Activated CD4-positive, alpha-beta T cell treated with anti-CD3 and anti-CD28 coated beads for 1 hour (primary cell): Measurements from ENCODE around the gene EXOC4.
"Not testable (repeated sequence)": the region's sequence is repeated elsewhere in the genome, so short reads cannot be mapped to it uniquely, and the experiment has no call there.

Source experiments
- DNase-seq: peaks from one replicate; pipeline ENCODE4 v3.0.0-alpha.2; 2020

Gene EXOC4

DNA sequence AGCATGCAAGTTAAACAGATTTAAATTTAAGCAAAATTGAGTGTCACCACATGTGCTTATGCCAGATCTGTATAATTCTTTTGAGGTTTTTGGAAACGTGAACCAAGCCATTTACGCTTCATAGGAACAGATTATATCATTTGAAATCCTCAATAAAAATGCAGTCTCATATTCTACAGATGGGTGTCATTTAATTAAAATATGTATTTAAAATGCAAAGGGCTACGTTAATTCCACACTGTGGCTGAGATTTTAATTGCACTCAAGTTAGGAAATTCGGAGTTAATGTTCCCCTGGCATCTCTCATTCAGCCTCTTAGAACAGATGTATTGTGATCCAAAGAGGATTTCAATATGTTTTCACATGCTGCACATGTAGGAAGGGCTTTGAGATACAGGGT, 709.8 kb downstream of the EXOC4 start:
- no peak for DNase-seq

DNA sequence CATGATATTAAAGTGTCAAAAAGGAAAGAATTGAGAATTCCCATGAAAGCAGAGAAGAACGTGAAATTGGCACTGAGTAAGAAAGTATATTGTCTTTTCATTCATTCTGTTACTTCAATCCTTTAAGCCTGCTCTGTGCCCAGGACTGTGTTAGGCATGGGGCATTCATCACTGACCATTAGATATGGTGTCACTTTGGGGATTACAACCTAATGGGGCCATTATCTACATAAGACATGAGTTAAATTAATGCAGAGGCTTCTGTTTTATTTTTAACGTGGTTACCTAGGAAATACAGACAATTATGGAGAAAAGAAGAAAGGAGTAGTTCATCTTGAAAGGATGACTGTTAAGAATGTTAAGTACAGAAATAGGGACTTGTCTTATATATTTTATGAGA, 710.8 kb downstream of the EXOC4 start:
- DNase-seq, result no peak

DNA sequence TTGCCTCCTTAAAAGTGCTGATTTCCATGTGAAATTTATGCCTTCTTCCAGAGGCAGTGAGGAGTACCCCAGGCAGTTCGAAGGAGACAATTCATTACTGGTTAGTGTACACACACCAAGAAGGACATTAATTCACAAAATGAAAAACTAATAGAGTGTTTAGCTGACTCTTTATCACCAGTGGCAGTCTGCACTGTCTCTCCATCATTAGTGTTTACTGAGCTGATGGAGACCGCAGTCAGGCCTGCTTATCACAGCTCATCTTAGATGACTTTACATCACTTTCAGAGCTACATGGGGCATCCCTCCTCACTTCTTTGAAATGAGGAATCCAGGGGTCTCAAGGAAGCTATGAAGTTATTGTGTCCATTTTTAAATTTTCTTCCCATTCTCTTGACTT, 718.7 kb downstream of the EXOC4 start:
- DNase-seq, result no peak

DNA sequence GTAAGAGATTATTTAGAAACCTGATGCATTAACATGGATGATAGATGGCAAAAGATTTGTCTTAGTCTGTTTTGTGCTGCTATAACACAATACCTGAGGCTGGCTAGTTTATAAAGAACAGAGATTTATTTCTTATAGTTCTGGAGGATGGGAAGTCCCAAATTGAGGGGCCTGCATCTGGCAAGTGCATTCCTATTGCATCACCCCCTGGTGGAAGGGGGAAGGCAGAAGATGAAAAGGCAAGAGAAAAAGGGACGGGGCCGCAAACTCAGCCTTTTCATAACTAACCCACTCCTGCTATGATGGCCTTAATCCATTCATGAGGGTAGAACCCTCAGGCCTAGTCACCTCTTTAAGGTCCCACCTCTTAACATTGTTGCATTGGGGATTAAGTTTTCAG, 720.8 kb downstream of the EXOC4 start:
- DNase-seq, result no peak

DNA sequence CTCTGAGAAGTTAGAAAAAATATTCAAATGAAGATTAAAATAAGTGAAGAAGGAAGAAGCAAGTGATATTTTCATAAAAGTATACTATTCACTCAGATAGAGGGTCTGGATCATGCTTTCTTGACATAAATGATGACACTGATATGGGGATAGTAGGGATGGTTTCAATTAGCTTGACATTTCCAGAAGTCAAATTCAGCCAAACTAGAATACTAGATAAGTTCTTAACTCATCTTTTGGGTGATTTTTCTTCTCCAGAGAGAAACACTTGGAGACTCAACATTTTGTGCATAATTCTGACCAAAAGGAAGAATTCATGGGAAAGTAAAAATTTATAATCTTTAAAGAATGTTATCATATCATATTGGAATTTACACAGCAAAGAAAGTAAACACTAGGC, 722.3 kb downstream of the EXOC4 start:
- DNase-seq, result no peak

DNA sequence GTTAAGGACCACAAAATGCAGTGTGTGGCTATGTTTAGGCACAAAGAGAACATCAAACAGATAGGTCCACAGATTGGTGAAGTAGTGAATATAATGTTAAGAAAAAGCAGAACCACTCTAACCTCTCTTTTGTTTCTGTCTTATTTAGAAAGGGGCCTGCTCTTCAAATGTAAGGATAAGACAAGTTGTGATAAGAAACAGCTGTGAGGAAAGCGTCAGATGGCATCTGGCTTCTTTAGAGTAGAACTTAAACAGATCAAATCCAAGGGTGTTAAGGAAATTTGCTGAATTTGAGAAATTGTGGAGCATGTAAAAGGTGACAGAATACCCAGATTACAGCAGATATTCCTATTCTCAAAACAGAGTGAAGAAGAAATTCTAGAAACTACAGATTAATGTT, 723.3 kb downstream of the EXOC4 start:
- DNase-seq, result no peak

DNA sequence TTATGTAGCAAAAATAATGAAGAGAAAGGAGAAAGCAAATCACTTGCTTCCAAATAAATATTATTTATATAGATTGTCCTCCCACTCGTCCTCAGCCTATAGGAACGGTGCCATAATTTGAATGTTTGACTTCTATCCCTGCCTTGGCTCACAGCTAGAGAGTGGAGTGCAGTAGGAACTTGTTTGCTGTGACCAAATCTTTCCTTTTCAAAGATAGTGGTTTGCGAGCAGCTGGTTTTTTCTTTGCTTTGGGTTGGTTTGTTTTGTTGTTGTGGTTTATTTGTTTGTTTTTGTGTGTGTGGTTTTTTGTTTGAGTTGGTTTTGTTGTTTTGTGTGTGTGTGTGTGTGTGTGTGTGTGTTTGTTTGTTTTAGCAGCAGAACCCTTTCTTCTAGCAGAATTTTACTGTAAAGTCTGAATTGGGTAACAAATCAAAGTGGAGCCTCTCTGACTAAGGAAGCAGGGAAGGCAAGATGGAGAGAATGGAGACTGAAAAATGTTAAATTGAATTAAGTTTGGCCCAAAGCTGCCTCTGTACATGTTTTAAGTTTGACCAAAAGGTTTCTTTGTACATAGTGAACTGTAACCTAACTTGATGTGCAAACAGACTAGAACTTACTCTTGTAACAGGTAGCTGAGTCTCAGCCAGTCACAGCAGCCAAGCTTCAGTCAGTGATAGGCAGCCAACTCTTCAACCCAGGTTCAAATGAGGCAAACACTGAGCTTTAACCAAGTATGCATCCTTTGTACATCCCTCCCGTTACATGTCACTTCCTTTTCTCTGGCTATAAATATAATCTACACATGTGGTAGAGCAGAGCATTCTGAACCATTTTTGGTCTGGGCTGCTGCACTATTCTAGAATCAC, 724.8 kb downstream of the EXOC4 start:
- no peak for DNase-seq

DNA sequence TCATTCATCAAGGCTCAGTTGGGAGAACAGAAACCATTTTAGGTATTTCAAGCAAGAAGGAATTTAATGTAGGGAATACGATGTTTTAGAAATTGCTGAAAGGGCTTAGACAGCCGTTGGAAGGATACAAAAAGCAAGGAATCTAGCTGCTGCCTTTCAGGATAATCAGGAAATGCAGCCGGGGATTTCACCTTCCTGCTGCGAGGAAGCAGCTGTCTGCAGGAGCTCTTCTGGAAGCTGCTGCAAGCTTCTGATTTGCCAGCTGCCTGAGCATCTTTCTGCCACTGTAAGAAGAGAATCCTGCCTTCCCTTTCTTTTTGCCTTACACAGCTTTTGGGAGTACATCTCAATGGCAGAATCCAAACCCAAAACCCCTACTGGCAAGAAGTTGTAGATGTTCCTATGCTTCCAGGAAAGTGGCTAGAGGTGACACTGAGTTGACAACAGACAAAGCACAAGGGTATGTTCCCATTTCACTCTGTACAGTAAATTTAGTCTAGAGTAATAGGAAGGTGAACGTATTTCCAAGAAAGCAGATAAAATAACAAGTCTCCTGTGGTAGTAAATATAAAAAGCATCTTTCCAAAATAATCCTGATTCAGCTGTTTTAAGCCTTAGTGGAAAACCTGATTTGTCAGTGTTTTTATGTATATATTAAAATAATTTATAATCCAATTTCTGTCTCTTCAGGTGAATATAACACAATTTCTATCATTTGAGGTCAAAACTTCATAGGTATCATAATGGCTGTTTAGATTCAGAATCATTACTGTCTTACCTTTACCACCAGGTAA, 725.8 kb downstream of the EXOC4 start:
- DNase-seq, result no peak

DNA sequence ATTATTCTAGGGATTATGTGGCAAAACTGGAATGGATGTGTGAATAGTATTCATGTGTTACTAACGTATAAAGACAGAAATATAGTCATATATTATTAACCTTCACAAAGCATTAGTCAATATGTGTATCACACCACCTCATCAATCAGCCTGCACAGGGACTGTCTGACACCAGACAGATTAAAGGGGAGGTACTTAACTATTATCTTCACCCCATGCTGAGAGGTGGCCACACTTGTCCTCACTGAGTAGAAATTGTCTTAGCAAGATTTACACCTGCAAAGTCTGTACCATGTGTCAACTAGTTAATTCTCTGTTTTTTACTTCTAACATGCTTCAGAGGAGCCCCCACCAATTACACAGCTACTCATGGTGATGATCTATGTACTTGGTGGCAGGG, 727.9 kb downstream of the EXOC4 start:
- DNase-seq, result no peak

DNA sequence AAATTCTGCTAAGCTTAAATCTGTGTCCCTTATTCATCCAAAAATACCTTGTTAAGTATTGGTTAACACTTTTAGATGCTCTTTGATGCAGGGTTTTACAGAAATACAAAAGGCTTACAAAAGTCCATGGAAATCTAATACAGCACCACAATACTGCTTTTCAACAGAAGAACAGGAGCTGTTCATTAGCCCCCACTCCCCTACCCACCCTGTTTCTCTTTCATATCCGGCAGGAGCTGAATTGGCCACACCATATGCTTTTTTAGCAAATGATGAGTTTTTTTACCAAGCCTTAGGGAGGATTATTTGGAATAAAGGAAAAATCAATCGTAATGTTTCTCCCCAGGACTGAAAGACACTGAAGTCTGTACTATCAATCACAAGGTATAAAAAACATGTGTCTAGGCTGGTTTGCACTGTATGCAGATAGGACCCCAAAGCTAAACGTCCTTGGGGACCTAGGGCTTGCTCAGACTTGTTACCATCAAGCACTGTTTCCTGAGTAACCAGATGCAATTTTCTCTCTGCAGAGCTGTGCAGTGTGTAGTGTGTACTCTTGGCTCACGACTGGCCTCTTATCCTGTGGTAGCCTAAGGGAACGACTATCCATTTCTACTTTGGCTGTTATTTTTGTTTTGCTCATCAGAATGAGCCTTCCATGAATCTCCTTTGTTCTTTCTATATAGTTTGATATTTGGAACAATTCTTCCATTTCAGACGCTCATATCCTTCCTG, 731.0 kb downstream of the EXOC4 start:
- DNase-seq, result no peak

DNA sequence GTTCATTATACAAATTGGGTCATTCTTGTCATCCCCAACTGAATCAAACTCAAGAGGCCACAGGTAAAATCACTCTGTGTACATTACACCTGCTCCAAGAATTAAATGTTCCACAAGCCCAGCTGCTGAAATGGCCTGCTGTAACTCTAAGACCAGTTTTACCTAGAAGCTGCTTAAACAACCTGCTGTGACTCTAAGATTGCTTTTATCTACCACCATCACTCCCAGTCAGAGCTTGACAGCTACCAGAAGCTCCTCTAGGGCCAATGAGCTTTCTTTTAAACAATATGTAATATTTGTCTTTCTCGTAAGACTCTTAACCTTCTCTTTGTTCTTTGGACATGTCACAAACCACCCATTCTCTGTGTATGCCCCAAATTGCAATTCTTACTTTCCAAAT, 732.4 kb downstream of the EXOC4 start:
- no peak for DNase-seq

DNA sequence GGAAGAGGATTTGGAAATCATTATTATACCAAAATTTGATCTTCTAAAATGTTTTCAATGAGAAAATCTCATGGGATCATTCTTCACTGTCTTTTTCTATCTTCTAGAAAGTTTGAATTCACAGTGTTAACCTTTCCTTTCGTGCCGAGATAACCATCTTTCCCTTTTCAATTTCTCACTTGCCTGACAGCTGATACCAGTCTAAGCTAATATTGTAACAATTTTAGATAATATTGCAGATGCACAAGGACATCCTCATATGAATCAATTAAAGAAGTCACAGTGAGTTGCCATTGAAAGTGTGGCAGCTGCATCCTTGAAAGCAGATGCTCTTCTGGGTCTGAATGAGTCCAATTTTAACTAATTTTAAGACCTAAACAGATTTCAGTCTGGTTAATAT, 734.7 kb downstream of the EXOC4 start:
- no peak for DNase-seq

DNA sequence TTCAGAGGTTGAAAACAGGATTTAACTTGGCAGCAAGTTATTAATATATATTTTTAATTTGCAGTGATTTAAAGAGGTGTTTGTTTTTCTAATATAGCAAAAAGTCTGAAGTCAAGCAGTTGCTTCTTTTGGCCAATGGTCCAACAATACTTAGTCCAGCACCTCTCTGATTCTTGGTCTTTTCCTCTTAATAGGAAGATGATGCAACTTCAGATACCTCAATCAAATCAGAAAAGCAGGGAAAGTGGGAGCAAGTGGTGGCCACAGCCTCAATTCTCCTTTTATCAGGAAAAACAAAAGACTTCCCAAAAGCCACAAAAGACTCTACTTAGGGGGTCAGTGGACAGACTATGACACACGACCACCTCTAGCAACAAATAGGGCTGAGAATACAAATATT, 740.7 kb downstream of the EXOC4 start:
- DNase-seq, result no peak

DNA sequence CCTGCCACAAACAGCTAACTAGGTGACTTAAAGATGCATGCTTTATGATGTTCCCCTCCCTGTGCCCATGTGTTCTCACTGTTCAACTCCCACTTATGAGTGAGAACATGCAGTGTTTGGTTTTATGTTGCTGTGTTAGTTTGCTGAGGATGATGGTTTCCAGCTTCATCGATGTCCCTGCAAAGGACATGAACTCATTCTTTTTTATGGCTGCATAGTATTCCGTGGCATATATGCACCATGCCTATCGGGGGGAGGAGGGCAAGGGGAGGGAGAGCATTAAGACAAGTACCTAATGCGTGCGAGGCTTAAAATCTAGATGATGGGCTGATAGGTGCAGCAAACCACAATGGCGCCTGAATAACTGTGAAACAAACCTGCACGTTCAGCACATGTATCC, 741.2 kb downstream of the EXOC4 start:
- DNase-seq, result not testable (repeated sequence)

DNA sequence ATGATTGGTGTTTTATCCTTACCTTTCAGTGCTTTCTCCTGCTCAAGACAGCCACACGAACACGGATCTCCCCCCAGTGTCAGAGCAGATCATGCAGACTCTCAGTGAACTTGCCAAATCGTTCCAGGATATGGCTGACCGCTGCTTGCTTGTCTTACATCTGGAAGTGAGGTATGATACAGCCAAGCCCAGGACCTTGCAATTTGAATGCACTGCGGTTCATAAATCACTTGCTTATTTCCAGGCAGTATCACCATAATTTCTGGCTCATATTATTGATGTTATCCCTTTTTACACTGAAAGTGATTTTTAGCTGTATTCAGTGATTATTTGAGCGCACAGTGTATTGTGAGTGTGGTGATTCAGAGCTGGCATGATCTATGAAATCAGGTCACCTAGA, 744.6 kb downstream of the EXOC4 start:
- DNase-seq, result no peak

DNA sequence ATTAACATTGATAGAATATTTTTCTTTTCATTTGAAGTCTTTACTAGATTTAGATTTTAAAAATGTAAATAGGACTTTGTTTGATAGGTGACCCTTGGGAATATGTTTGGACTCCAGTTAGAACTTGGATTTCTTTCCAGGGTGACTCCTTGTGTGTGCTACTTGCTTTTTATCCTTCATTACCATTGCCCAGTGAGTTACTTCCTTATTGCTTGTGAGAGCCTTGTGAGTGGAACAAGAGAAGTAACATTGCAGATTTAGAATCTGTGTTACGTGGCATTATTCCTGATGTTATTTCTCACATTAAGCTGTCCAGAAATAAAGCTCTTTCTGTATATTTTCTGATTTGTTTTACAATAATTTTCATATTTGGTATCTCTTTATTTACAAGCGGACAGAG, 746.3 kb downstream of the EXOC4 start:
- DNase-seq, result no peak

DNA sequence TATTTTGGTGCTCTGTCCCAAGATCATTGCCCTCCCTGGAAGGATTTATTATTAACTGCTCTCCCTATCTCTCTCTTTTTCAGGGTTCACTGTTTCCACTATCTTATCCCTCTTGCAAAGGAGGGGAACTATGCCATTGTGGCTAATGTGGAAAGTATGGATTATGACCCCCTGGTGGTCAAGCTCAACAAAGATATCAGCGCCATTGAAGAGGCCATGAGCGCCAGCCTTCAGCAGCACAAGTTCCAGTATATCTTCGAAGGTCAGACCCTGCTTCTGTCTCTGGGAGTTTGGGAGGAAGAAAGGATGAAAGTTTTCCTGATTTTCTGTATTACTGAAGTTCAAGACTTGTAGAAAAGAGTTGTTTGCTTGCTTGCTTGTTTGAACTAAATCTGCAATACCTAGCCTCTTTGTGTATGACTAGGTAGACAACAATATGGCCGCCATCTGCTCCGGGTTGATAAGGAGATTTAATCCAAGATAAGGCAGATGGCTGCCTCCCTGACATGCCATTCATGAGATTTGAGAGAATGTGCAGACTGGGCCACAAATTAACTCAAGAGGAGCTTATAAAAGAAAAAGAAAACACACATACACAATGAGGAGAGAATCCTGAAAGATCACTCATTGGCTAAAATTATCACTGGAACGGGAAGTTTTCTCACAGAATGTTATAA, 752.1 kb downstream of the EXOC4 start:
- no peak for DNase-seq

DNA sequence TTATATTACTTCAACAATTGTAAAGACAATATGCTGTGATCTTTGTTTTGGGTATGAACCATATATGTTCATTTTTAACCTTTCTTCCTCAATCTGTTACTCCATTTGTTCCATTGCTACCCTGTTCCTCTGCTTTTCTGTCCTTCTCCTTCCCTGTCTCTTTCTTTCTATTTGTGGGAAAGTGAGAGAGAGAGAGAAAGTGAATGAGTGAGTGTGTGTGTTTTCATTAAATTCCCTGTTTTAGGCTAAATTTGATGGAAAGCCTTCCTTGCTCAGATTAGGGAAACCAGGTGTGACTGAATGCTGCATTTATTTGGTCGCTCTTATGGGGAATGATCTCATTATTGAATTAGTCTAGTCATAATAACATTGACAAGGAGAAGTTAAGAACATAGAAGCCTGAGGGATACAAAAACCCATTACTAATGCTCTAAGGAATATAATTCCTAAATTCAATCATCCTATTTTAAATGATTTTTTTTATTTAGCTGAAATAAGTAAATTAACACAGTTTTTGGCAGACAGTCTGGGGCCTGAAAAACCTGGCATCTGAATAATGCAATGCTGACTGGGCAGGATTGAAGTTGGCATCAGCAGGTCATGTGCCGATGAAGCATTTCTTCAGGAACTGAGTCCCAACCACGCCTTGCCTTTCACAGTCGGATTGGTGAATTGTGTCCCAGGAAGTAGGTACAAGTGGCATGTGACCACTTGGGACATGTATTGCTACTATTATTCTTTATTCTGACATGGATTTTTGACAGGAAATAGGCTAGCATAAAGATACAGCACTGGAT, 756.6 kb downstream of the EXOC4 start:
- DNase-seq, result no peak

DNA sequence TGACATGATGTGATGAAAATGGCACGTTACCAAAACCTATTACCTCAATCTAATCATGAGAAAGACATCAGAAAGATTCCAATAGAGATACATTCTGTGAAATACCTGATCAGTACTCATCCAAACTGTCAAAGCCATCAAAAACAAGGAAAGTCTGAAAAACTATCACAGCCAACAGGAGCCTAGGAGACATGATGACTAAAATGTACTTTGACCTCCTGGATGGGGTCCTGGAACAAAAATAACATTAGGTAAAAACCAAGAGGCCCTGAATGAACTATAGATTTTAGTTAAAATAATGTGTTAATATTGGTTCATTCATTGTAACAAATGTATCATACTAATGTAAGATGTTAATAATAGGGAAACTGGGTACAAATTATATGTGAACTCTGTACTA, 760.4 kb downstream of the EXOC4 start:
- DNase-seq, result no peak

DNA sequence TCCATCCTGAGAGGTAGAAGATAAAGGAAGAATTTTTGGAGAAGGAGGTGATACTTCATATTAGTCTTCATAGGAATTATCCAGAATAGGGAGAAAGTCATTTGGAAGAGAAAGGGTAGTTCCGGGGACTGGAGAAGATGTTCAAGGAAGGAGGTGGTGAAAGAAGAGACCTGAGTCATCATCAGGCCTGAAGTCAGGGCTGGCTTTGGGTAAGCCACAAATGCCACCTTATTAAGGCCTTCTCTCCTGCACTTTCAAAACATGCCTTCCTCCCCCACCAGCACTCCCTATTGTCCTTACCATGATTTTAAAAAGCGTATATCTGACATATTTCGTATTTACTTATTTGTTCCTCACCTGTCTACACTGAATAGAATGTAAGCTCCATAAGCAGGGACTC, 762.1 kb downstream of the EXOC4 start:
- DNase-seq, result no peak

DNA sequence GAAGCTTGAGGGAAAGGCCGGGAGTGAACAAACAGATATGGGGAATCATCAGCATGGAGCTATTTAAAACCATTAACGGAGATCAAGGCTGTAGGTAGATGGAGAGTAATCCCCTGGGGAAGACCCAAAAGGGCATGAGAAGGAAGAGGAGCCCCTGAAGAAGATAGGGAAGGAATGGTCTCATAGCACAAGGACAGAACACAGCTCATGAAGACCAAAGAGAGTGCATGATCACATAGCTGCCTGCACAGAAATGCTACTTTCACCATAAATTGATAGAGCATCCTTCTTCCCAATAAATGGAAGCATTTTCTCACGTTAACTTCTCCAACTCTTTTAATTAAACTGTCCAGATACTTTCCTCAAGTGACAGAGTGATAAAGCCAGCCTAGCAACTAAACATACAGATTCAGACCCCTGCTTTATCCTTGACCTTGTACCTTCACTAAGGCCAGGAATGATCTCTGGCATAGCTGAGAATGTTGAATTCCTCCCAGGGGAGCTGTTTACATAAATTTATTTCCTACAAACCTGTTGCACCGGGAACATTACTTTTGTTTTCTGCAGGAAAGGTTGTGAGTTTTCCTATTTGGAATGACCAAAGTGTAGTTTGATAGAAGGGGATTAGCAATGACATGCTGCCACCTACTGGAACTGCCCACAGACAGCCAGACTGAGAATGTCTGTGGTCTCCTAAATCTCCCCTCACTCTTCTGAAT, 763.5 kb downstream of the EXOC4 start:
- DNase-seq, result no peak

DNA sequence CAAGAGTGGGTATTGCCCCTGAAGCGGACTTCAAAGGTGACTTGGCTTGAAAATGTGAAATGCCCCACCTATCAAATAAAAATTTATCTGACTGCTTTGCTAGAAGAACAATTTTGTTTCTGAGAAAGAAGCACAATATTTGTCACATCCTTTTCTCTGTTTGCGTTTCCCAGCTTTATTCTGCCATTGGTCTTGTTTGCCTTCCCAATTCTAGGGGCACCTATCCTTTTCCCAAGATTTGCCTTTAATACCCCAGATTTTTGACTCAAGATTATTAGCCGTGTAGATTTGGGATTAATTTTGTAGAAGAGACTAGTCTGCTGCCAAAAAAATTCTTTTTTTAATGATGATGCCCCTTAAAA, 764.0 kb downstream of the EXOC4 start:
- no peak for DNase-seq
